ENCODE measurements around the gene CCDC40. TPM values are rescaled to one million over a fixed set of nuclear protein-coding genes. Genes with fewer than 3 reads are reported as not detected.
A peak's percentile ranks its signal among the peaks of the same experiment; 100 is the strongest.

CCDC40 gene
- total and polyA plus RNA-seq, 2 donors from 2014 or later: 5.1 to 22.6 TPM

DNA sequence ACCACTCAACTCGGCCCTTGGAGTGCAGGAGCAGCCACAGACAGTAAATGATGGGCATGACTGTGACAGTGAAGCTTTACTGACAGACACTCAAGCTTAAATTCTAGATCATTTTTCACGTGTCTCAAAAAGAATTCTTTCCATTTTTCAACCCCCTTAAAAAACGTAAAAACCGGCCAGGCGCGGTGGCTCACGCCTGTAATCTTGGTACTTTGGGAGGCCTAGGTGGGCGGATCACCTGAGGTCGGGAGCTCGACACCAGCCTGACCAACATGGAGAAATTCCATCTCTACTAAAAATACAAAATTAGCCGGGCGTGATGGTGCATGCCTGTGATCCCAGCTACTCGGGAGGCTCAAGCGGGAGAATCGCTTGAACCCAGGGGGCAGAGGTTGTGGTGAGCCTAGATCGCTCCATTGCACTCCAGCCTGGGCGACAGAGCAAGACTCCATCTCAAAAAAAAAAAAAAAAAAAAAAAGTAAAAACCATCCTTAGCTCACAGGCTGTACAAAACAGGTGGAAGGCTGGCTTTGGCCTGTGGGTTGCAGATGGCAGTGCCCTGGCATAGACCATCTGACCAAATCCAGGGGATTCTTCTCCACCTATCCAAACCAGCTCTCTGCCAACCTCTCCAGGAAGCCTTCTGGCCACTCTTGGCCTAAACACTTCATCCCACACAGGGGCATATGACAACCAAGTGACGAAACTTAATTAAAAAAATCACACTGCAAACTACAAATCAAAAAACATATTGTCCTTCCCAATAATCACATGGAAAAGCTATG lies 19.0 kb upstream of the CCDC40 start:
- Histone ChIP-seq H3K27ac (ENCODE audit: low read depth in 2 of 2, low read length in 2 of 2) (no peak overlapping the region), H3K9me3 (ENCODE audit: control insufficient read depth in 2 of 3, insufficient read depth in 1 of 3, low read length in 3 of 3) (peaks cover 0 to 1% (median 0%) of the 10 kb centered on the region in 3 donors), H3K9ac (ENCODE audit: low read length in 3 of 3) (no peak overlapping the region), H3K36me3 (ENCODE audit: control insufficient read depth in 2 of 3, insufficient read depth in 3 of 3, low read length in 3 of 3) (peaks cover 0 to 8% (median 4%) of the 10 kb centered on the region in 3 donors), H3K4me1 (ENCODE audit: control insufficient read depth in 2 of 3, insufficient read depth in 2 of 3, low read depth in 1 of 3, low read length in 3 of 3) (peaks cover 0 to 8% (median 4%) of the 10 kb centered on the region in 3 donors), H3K4me3 (ENCODE audit: low read length in 3 of 3) (no peak overlapping the region), H3K27me3 (ENCODE audit: control insufficient read depth, insufficient read depth, low read length) (no peaks in the 10 kb centered on the region)
- intact Hi-C loops (cut with DNase I): no loop called here
- DNase-seq: no peak
- FAIRE-seq: no peak
- TF ChIP-seq, protein P1, sequence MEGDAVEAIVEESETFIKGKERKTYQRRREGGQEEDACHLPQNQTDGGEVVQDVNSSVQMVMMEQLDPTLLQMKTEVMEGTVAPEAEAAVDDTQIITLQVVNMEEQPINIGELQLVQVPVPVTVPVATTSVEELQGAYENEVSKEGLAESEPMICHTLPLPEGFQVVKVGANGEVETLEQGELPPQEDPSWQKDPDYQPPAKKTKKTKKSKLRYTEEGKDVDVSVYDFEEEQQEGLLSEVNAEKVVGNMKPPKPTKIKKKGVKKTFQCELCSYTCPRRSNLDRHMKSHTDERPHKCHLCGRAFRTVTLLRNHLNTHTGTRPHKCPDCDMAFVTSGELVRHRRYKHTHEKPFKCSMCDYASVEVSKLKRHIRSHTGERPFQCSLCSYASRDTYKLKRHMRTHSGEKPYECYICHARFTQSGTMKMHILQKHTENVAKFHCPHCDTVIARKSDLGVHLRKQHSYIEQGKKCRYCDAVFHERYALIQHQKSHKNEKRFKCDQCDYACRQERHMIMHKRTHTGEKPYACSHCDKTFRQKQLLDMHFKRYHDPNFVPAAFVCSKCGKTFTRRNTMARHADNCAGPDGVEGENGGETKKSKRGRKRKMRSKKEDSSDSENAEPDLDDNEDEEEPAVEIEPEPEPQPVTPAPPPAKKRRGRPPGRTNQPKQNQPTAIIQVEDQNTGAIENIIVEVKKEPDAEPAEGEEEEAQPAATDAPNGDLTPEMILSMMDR (IDR thresholded peaks at IDR 0.05; ENCODE audit: borderline replicate concordance, extremely low read depth, insufficient read depth): no peak

DNA sequence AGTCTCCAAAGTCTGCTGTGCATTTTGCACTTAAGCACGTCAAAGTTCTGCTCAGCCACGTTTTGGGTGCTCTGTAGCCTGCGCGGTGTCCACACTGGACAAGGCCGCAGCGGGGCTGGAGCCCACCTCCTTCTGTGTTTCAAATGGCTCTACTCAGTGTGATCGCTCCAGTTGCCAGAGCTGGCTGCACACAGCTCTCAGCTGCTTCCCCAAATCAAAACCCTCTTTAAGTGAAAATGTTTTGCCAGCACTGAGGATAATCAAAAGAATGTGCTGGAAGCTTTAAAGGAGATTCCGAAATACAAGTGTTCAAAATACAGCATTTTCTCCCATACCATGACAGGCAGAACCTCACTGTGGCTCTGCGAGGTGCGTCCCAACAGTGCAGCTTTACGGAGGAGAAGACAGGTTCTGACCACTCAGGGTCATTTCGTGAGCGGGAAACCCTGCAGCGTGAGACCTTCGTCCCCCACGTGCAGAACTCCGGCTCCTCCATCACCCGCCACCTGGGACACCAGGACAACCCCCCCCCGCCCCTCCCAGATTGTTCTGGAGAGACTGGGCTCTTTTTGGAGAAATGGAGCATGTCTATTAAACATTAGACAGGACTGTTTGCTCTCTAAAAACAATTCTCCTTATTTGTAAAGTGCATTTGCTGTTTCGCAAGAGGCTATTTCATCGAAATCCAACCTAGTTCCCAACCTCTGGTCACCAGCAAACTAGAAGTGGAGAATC lies 17.4 kb upstream of the CCDC40 start:
- intact Hi-C loops (cut with DNase I): no loop called here
- H3K36me3 ChIP-seq (ENCODE audit: control insufficient read depth in 2 of 3, insufficient read depth in 3 of 3, low read length in 3 of 3): no peaks in the 10 kb centered on the region
- DNase-seq: no peak
- H3K27ac ChIP-seq (ENCODE audit: low read depth in 2 of 2, low read length in 2 of 2): peak overlapping the region; percentile 2 to 54
- no peak overlapping the region for H3K4me3 ChIP-seq (ENCODE audit: low read length in 3 of 3)
- FAIRE-seq: no peak
- TF ChIP-seq, protein P1 (IDR thresholded peaks at IDR 0.05; ENCODE audit: borderline replicate concordance, extremely low read depth, insufficient read depth): no peak
- H3K9me3 ChIP-seq (ENCODE audit: control insufficient read depth in 2 of 3, insufficient read depth in 1 of 3, low read length in 3 of 3): peaks cover 0 to 1% (median 0%) of the 10 kb centered on the region in 3 donors
- H3K4me1 ChIP-seq (ENCODE audit: control insufficient read depth in 2 of 3, insufficient read depth in 2 of 3, low read depth in 1 of 3, low read length in 3 of 3): peaks cover 0 to 8% (median 7%) of the 10 kb centered on the region in 3 donors
- no peak overlapping the region for H3K9ac ChIP-seq (ENCODE audit: low read length in 3 of 3)
- H3K27me3 ChIP-seq (ENCODE audit: control insufficient read depth, insufficient read depth, low read length): no peaks in the 10 kb centered on the region

DNA sequence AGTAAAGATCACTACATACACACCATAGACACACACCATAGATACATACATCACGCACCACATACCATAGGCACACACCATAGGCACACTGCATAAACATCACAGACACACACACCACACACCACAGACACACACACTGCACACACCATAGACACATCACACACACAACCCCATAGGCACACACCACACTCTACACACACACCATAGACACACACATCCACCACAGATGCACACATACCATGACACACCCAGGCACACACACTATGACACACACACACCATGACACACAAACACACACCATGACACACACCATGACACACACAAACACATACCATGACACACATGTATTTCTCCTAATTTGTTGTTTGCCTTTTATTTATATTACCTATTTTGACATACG lies 14.8 kb upstream of the CCDC40 start:
- Histone ChIP-seq H3K27me3 (ENCODE audit: control insufficient read depth, insufficient read depth, low read length) (no peaks in the 10 kb centered on the region), H3K9me3 (ENCODE audit: control insufficient read depth in 2 of 3, insufficient read depth in 1 of 3, low read length in 3 of 3) (peaks cover 0 to 3% (median 0%) of the 10 kb centered on the region in 3 donors), H3K27ac (ENCODE audit: low read depth in 2 of 2, low read length in 2 of 2) (no peak overlapping the region), H3K4me3 (ENCODE audit: low read length in 3 of 3) (no peak overlapping the region), H3K4me1 (ENCODE audit: control insufficient read depth in 2 of 3, insufficient read depth in 2 of 3, low read depth in 1 of 3, low read length in 3 of 3) (peaks cover 3 to 16% (median 12%) of the 10 kb centered on the region in 3 donors), H3K9ac (ENCODE audit: low read length in 3 of 3) (no peak overlapping the region), H3K36me3 (ENCODE audit: control insufficient read depth in 2 of 3, insufficient read depth in 3 of 3, low read length in 3 of 3) (peaks cover 0 to 6% (median 0%) of the 10 kb centered on the region in 3 donors)
- no peak for DNase-seq
- TF ChIP-seq, protein P1 (IDR thresholded peaks at IDR 0.05; ENCODE audit: borderline replicate concordance, extremely low read depth, insufficient read depth): no peak
- intact Hi-C loops (cut with DNase I): no loop called here
- FAIRE-seq: no peak

Measured in kidney (tissue), 14 donors.